Heart right ventricle (tissue), 16 donors: Measurements from ENCODE around the gene SYNPO. TPM values are rescaled to one million over a fixed set of nuclear protein-coding genes. Genes with fewer than 3 reads are reported as not detected.

Experiments used
- ATAC-seq, 8 donors: fragments of 200-7000 bp; cut with Tn5 transposase; one replicate each; pipeline ENCODE4 v1.9.1; 2020; ENCODE audit warnings: mild to moderate bottlenecking in 8 of 8, moderate library complexity in 8 of 8, moderate number of reproducible peaks in 1 of 8
- DNase-seq, 2 donors: peaks; one replicate each; pipeline ENCODE4 v3.0.0-alpha.2; 2020
- H3K27ac ChIP-seq, 10 donors: fragments of 200-600 bp; sonication (generic) in 2 of 10; one replicate each; pipeline versions ENCODE4 v1.5.0 to v1.8.0; 2020 to 2022; ENCODE audit warnings: mild to moderate bottlenecking in 3 of 10
- H3K27me3 ChIP-seq, 7 donors: fragments of 200-600 bp; one replicate each; pipeline ENCODE4 v1.8.0; 2021 to 2022; ENCODE audit warnings: mild to moderate bottlenecking in 2 of 7
- H3K36me3 ChIP-seq, 9 donors: fragments of 200-600 bp; sonication (generic) in 1 of 9; one replicate each; pipeline versions ENCODE4 v1.5.0 to v1.8.0; 2020 to 2022; ENCODE audit warnings: mild to moderate bottlenecking in 2 of 9
- H3K4me1 ChIP-seq, 9 donors: fragments of 200-600 bp; sonication (generic) in 1 of 9; one replicate each; pipeline versions ENCODE4 v1.5.0 to v1.8.0; 2020 to 2022; ENCODE audit warnings: mild to moderate bottlenecking in 4 of 9
- H3K4me3 ChIP-seq, 10 donors: fragments of 200-600 bp; sonication (generic) in 2 of 10; one replicate each; pipeline versions ENCODE4 v1.5.0 to v1.8.0; 2020 to 2022; ENCODE audit warnings: mild to moderate bottlenecking in 7 of 10, moderate library complexity in 2 of 10
- H3K9me3 ChIP-seq, 11 donors: fragments of 200-600 bp in 10 of 11; sonication (generic) in 2 of 11; one replicate each; pipeline versions ENCODE4 v1.5.0 to v1.8.0; 2013 to 2022; ENCODE audit warnings: mild to moderate bottlenecking in 2 of 11, control low read depth in 1 of 11, moderate library complexity in 1 of 11
- CTCF ChIP-seq, 9 donors: fragments of 200-600 bp; sonication (generic) in 2 of 9; IDR thresholded peaks; one replicate each; pipeline versions ENCODE4 v1.5.0 to v1.8.0; 2021 to 2022; ENCODE audit warnings: antibody characterized with exemption in 9 of 9, mild to moderate bottlenecking in 5 of 9, moderate library complexity in 1 of 9
- WGBS, 2 donors: extraction: QIAGEN DNeasy Blood & Tissue Kit; methylation state at CpG; one replicate each; pipeline ENCODE4 v1.1.7; 2013; ENCODE audit warnings: inconsistent platforms in 1 of 2; 5-methylcytosine and 5-hydroxymethylcytosine counted together
- intact Hi-C, 10 donors: fragments of 100-400 bp; cut with DNase I; formaldehyde crosslinking; loops; one replicate each; pipeline versions ENCODE4 v1.11.1 to v1.14.2; 2022
- polyA plus RNA-seq, 2 donors: library from polyadenylated mRNA; stranded (reverse); fragments of 200-250 nt; gene quantifications; one replicate each; pipeline ENCODE4 v1.2.3, GENCODE V29; 2013
- total RNA-seq, 10 donors: library from RNA; stranded (reverse); fragmentation: NEBNext Ultra II Directional in 3 of 10; extraction: Animal tissue kit (Norgen Biotek cat#: 25700) in 3 of 10; gene quantifications; one replicate each; pipeline versions ENCODE4 v1.2.1 to v1.2.4, GENCODE V29; 2021 to 2023
- donor health status: Arrhythmogenic right ventricular cardiomyopathy.
- donor health status: ischemic (EF 13 %, LVEDD 7.1; RV severe dilation, severe dysfunction).
- donor health status: healthy with polysubstance abuse.
- donor health status: DM: no; HTN: yes; CAD: no.
- donor health status: DM: no; HTN: no; CAD: no.
- donor health status: ischemic (EF 25% LVEDD 6.9; RV normal size, moderate dysfunction).
- donor health status: ischemic (EF 25% LVEDD 5.7; RV mildly dilated, moderate dysfunction).
- donor health status: healthy.
- donor health status: DM: yes; HTN: yes; CAD: no.
- donor health status: Ischemic cardiomyopathy.
- donor health status: ischemic (EF 35%, LVEDD 5.7; RV mildly dilated, moderate dysfunction).
- donor health status: nonischemic (EF 11% LVEDD 7.7; RV severe dilation, severe dysfunction).
- donor health status: DM: yes; HTN: yes; CAD: no.
- donor health status: PGD.
- donor health status: ischemic (EF 29% LVEDD 5.4; RV normal size, mild dysfunction).
- donor health status: nonischemic (EF 23%, LVEDD 6.1; RV moderate dilation, normal function).

Gene SYNPO
- total and polyA plus RNA-seq, 12 donors: 129 to 777 (median 652) TPM

GRCh38 chr5:150604010-150604409 is 36.5 kb upstream of the SYNPO start:
- WGBS, 2 donors: 68% methylated on average over 4 of the region's 4 CpGs
- ATAC-seq: peak in 4 of 8 donors; percentile 33 to 42 (median 38)
- Histone ChIP-seq H3K9me3 (no peaks in the 10 kb centered on the region), H3K4me1 (peaks cover 27 to 90% (median 68%) of the 10 kb centered on the region in 9 donors), H3K27ac (peak overlapping the region; percentile 50 to 90 (median 85)), H3K4me3 (no peak overlapping the region), H3K27me3 (no peaks in the 10 kb centered on the region), H3K36me3 (no peaks in the 10 kb centered on the region)
- intact Hi-C loops: no loop called here
- no peak for DNase-seq
- TF ChIP-seq CTCF (IDR thresholded peaks at IDR 0.05): no peak

- DNase-seq (no peak), ATAC-seq (no peak)
- no peaks in the 10 kb centered on the region for H3K36me3 ChIP-seq
- H3K27ac ChIP-seq: peak overlapping the region; percentile 50 to 90 (median 85)
- no peak for TF ChIP-seq CTCF (IDR thresholded peaks at IDR 0.05)
- H3K4me3 ChIP-seq: no peak overlapping the region
- H3K4me1 ChIP-seq: peaks cover 25 to 90% (median 68%) of the 10 kb centered on the region in 9 donors
- H3K27me3 ChIP-seq: no peaks in the 10 kb centered on the region
- H3K9me3 ChIP-seq: no peaks in the 10 kb centered on the region
- WGBS, 2 donors: 86 to 90% methylated on average over 6 of the region's 6 CpGs
- intact Hi-C loops: no loop called here
Measured at GRCh38 chr5:150604894-150605440, 35.5 kb upstream of the SYNPO start.

GRCh38 chr5:150605546-150605945 is 34.9 kb upstream of the SYNPO start:
- ATAC-seq (no peak), DNase-seq (no peak)
- no peaks in the 10 kb centered on the region for H3K9me3 ChIP-seq
- no peak for TF ChIP-seq CTCF (IDR thresholded peaks at IDR 0.05)
- peak overlapping the region in 7 of 10 donors; percentile 72 to 90 (median 88) for H3K27ac ChIP-seq
- no peak overlapping the region for H3K4me3 ChIP-seq
- H3K36me3 ChIP-seq: no peaks in the 10 kb centered on the region
- intact Hi-C loops: no loop called here
- peaks cover 23 to 90% (median 68%) of the 10 kb centered on the region in 9 donors for H3K4me1 ChIP-seq
- no peaks in the 10 kb centered on the region for H3K27me3 ChIP-seq
- WGBS, 2 donors: 52 to 64% methylated on average over 6 of the region's 6 CpGs

- DNase-seq (no peak), ATAC-seq (no peak)
- Histone ChIP-seq H3K4me3 (no peak overlapping the region), H3K27me3 (no peaks in the 10 kb centered on the region), H3K27ac (peak overlapping the region in 6 of 10 donors; percentile 30 to 88 (median 55)), H3K9me3 (no peaks in the 10 kb centered on the region), H3K36me3 (no peaks in the 10 kb centered on the region), H3K4me1 (peaks cover 26 to 90% (median 68%) of the 10 kb centered on the region in 9 donors)
- intact Hi-C loops: no loop called here
- 78 to 83% methylated on average over 9 of the region's 9 CpGs for WGBS, 2 donors
- no peak for TF ChIP-seq CTCF (IDR thresholded peaks at IDR 0.05)
Measured at GRCh38 chr5:150606476-150606875, 34.0 kb upstream of the SYNPO start.
